ENCODE measurements around the gene GREB1L.
"Not testable (repeated sequence)": the region's sequence is repeated elsewhere in the genome, so short reads cannot be mapped to it uniquely, and the experiment has no call there.

Gene GREB1L

GRCh38 chr18:21265971-21266673, 24.1 kb downstream of the GREB1L start:
- no peak for DNase-seq

- DNase-seq: no peak
Observed at GRCh38 chr18:21267400-21267799, 25.4 kb downstream of the GREB1L start.

GRCh38 chr18:21269349-21269748, 27.3 kb downstream of the GREB1L start:
- DNase-seq: no peak

GRCh38 chr18:21270453-21270852, 28.4 kb downstream of the GREB1L start:
- no peak for DNase-seq

GRCh38 chr18:21272016-21272579, 30.1 kb downstream of the GREB1L start:
- no peak for DNase-seq

- DNase-seq: no peak
Observed at GRCh38 chr18:21273568-21273967, 31.5 kb downstream of the GREB1L start.

GRCh38 chr18:21275645-21276044, 33.6 kb downstream of the GREB1L start:
- DNase-seq: no peak

- DNase-seq: no peak
Observed at GRCh38 chr18:21277578-21277977, 35.5 kb downstream of the GREB1L start.

- DNase-seq: not testable (repeated sequence)
Observed at GRCh38 chr18:21278218-21278617, 36.2 kb downstream of the GREB1L start.

- no peak for DNase-seq
Observed at GRCh38 chr18:21281603-21282002, 39.6 kb downstream of the GREB1L start.

GRCh38 chr18:21284540-21284939, 42.5 kb downstream of the GREB1L start:
- no peak for DNase-seq

- DNase-seq: no peak
Observed at GRCh38 chr18:21289827-21290226, 47.8 kb downstream of the GREB1L start.

GRCh38 chr18:21291106-21291505, 49.1 kb downstream of the GREB1L start:
- no peak for DNase-seq

GRCh38 chr18:21293479-21293878, 51.4 kb downstream of the GREB1L start:
- DNase-seq: no peak

- no peak for DNase-seq
Observed at GRCh38 chr18:21295101-21295500, 53.1 kb downstream of the GREB1L start.

GRCh38 chr18:21296045-21296444, 54.0 kb downstream of the GREB1L start:
- no peak for DNase-seq

- DNase-seq: no peak
Observed at GRCh38 chr18:21298351-21298750, 56.3 kb downstream of the GREB1L start.

GRCh38 chr18:21300035-21300907, 58.2 kb downstream of the GREB1L start:
- no peak for DNase-seq

GRCh38 chr18:21300908-21301200, 58.8 kb downstream of the GREB1L start:
- no peak for DNase-seq

- no peak for DNase-seq
Observed at GRCh38 chr18:21303445-21303844, 61.4 kb downstream of the GREB1L start.

GRCh38 chr18:21303895-21304294, 61.9 kb downstream of the GREB1L start:
- no peak for DNase-seq

GRCh38 chr18:21305621-21306020, 63.6 kb downstream of the GREB1L start:
- DNase-seq: no peak

- DNase-seq: no peak
Observed at GRCh38 chr18:21306368-21306767, 64.3 kb downstream of the GREB1L start.

GRCh38 chr18:21307578-21307977, 65.5 kb downstream of the GREB1L start:
- no peak for DNase-seq
